SK-N-SH (cell line): ENCODE data around the gene C16orf74. TPM values are rescaled to one million over a fixed set of nuclear protein-coding genes. Genes with fewer than 3 reads are reported as not detected.

Experiments used
- CTCF ChIA-PET: fragments of 300-600, 350-600 bp; formaldehyde crosslinking; extraction: SDS; loops from one replicate; lab custom pipeline; 2021; lab: Yijun Ruan, JAX
- POLR2A ChIA-PET: fragments of 350-600 bp; sonication (Branson Sonifier 250); formaldehyde crosslinking; extraction: SDS; loops from one replicate; lab custom pipeline; 2020; ENCODE audit warnings: antibody characterized with exemption, inconsistent platforms; lab: Yijun Ruan, JAX
- DNase-seq: peaks from one replicate; pipeline ENCODE4 v3.0.0; 2012
- H2AFZ ChIP-seq: fragments of 200-600 bp; sonication (generic); 2 replicates; pipeline ENCODE4 v1.8.1; 2016; ENCODE audit warnings: antibody characterized with exemption, mild to moderate bottlenecking, low read depth
- H3F3A ChIP-seq: fragments of 200-600 bp; sonication (generic); replicated peaks from 2 replicates; pipeline ENCODE3; 2016; ENCODE audit warnings: antibody characterized with exemption, mild to moderate bottlenecking; ENCODE audit not compliant: insufficient read depth
- H3K27ac ChIP-seq, 2 experiments: fragments of 200-500 bp in 1 of 2; fragments of 200-600 bp in 1 of 2; sonication (Bioruptor generic) in 1 of 2; sonication (generic), shearing (Covaris generic) in 1 of 2; 2 replicates each; pipeline versions ENCODE4 v1.5.1 to v1.6.1; 2014 to 2016; ENCODE audit warnings: low read depth in 2 of 2, inconsistent platforms in 1 of 2, low read length in 1 of 2, mild to moderate bottlenecking in 1 of 2, mixed read lengths in 1 of 2
- H3K27me3 ChIP-seq: fragments of 200-600 bp; sonication (generic), shearing (Covaris generic); 2 replicates; pipeline ENCODE4 v1.6.1; 2016; ENCODE audit warnings: mixed run types; ENCODE audit not compliant: insufficient read depth
- H3K36me3 ChIP-seq, 2 experiments: fragments of 200-500 bp in 1 of 2; fragments of 200-600 bp in 1 of 2; sonication (Bioruptor generic) in 1 of 2; sonication (generic) in 1 of 2; replicated peaks in 1 of 2; 2 replicates each; pipeline versions ENCODE3 to v1.5.1; 2014 to 2016; ENCODE audit warnings: low read length in 1 of 2, mild to moderate bottlenecking in 1 of 2; ENCODE audit not compliant: insufficient read depth in 2 of 2, control insufficient read depth in 1 of 2
- H3K4me1 ChIP-seq, 2 experiments: fragments of 200-500 bp in 1 of 2; fragments of 200-600 bp in 1 of 2; sonication (Bioruptor generic) in 1 of 2; sonication (generic), shearing (Covaris generic) in 1 of 2; 2 replicates each; pipeline versions ENCODE4 v1.5.1 to v1.6.1; 2014 to 2016; ENCODE audit warnings: low read depth in 1 of 2, low read length in 1 of 2, mixed run types in 1 of 2; ENCODE audit not compliant: insufficient read depth in 2 of 2, control insufficient read depth in 1 of 2
- H3K4me2 ChIP-seq: fragments of 200-600 bp; sonication (generic), shearing (Covaris generic); 2 replicates; pipeline ENCODE4 v1.6.1; 2017; ENCODE audit warnings: mixed run types
- H3K4me3 ChIP-seq, 2 experiments: fragments of 200-500 bp in 1 of 2; fragments of 200-600 bp in 1 of 2; sonication (Bioruptor generic) in 1 of 2; sonication (generic), shearing (Covaris generic) in 1 of 2; 2 replicates each; pipeline versions ENCODE4 v1.5.1 to v1.8.1; 2014 to 2016; ENCODE audit warnings: low read depth in 2 of 2, inconsistent platforms in 1 of 2, low read length in 1 of 2, mild to moderate bottlenecking in 1 of 2, mixed read lengths in 1 of 2, moderate library complexity in 1 of 2
- H3K79me2 ChIP-seq: fragments of 200-600 bp; sonication (generic); 2 replicates; pipeline ENCODE4 v1.8.1; 2017; ENCODE audit warnings: mild to moderate bottlenecking; ENCODE audit not compliant: insufficient read depth
- H3K9ac ChIP-seq: fragments of 200-600 bp; sonication (generic); 2 replicates; pipeline ENCODE4 v1.6.1; 2017; ENCODE audit warnings: mixed run types
- H3K9me2 ChIP-seq: fragments of 200-600 bp; sonication (generic); 2 replicates; pipeline ENCODE4 v1.6.1; 2017; ENCODE audit warnings: mixed run types
- H3K9me3 ChIP-seq: fragments of 200-600 bp; sonication (generic); 2 replicates; pipeline ENCODE4 v1.6.1; 2017; ENCODE audit warnings: mixed run types, mild to moderate bottlenecking, moderate library complexity
- H4K20me1 ChIP-seq: fragments of 200-600 bp; sonication (generic); 2 replicates; pipeline ENCODE4 v1.6.1; 2017; ENCODE audit warnings: mild to moderate bottlenecking, mixed run types; ENCODE audit not compliant: insufficient read depth
- EP300 ChIP-seq, 2 experiments: IDR thresholded peaks; 2 replicates each; pipeline versions ENCODE4 v1.4.0 to v1.6.1; 2012; ENCODE audit warnings: borderline replicate concordance in 1 of 2, low read depth in 1 of 2, low read length in 1 of 2
- FOXM1 ChIP-seq: IDR thresholded peaks from 2 replicates; pipeline ENCODE4 v1.4.0; 2012; ENCODE audit warnings: low read depth, mild to moderate bottlenecking
- GATA2 ChIP-seq: sonication (generic); formaldehyde crosslinking; IDR thresholded peaks from 2 replicates; pipeline ENCODE4 v1.5.0; 2020; ENCODE audit warnings: mild to moderate bottlenecking, missing genetic modification reagents
- JUND ChIP-seq: IDR thresholded peaks from 2 replicates; pipeline ENCODE4 v1.4.0; 2012
- MEF2A ChIP-seq: IDR thresholded peaks from 2 replicates; pipeline ENCODE4 v1.4.0; 2012; ENCODE audit warnings: low read depth, borderline replicate concordance
- MXI1 ChIP-seq: IDR thresholded peaks from 2 replicates; pipeline ENCODE4 v1.6.1; 2012; ENCODE audit warnings: mild to moderate bottlenecking, low read depth, low read length, improper control_type of control experiment
- POLR2AphosphoS5 ChIP-seq: IDR thresholded peaks from 2 replicates; pipeline ENCODE4 v1.6.1; 2012; ENCODE audit warnings: low read depth, low read length
- RAD21 ChIP-seq: IDR thresholded peaks from 2 replicates; pipeline ENCODE4 v1.6.1; 2012; ENCODE audit warnings: mild to moderate bottlenecking, low read length
- RCOR1 ChIP-seq: fragments of 150-350 bp; IDR thresholded peaks from 2 replicates; pipeline ENCODE4 v1.6.1; 2017; ENCODE audit warnings: antibody characterized with exemption, low read length
- SMC3 ChIP-seq: IDR thresholded peaks from 2 replicates; pipeline ENCODE4 v1.6.1; 2012; ENCODE audit warnings: low read depth, low read length, improper control_type of control experiment
- TCF12 ChIP-seq: IDR thresholded peaks from 2 replicates; pipeline ENCODE4 v1.4.0; 2012
- TEAD4 ChIP-seq: IDR thresholded peaks from 2 replicates; pipeline ENCODE4 v1.4.0; 2012; ENCODE audit warnings: mild to moderate bottlenecking, borderline replicate concordance; ENCODE audit not compliant: insufficient read depth
- YY1 ChIP-seq: IDR thresholded peaks from 2 replicates; pipeline ENCODE4 v1.4.0; 2012; ENCODE audit warnings: low read depth, mild to moderate bottlenecking
- WGBS: methylation state at CpG from one replicate; pipeline ENCODE4 v1.1.6; 2017; ENCODE audit warnings: low lambda C conversion rate; 5-methylcytosine and 5-hydroxymethylcytosine counted together
- polyA plus RNA-seq, 3 experiments: library from polyadenylated mRNA; depleted of rRNA; stranded (reverse); fragments of >200 nt; gene quantifications; 2 replicates each; pipeline ENCODE4 v1.2.3, GENCODE V29; 2012
- TF ChIP-seq, protein P1 (sequence below): IDR thresholded peaks from 2 replicates; pipeline ENCODE4 v1.6.1; 2012; ENCODE audit warnings: mild to moderate bottlenecking, low read depth, low read length, moderate library complexity
- TF ChIP-seq, protein P2 (sequence below): IDR thresholded peaks from 2 replicates; pipeline ENCODE4; 2012

The C16orf74 gene
- polyA plus RNA-seq, 1 of the 3 experiments (the other 2 are of a cell fraction) = 27.2 TPM

DNA sequence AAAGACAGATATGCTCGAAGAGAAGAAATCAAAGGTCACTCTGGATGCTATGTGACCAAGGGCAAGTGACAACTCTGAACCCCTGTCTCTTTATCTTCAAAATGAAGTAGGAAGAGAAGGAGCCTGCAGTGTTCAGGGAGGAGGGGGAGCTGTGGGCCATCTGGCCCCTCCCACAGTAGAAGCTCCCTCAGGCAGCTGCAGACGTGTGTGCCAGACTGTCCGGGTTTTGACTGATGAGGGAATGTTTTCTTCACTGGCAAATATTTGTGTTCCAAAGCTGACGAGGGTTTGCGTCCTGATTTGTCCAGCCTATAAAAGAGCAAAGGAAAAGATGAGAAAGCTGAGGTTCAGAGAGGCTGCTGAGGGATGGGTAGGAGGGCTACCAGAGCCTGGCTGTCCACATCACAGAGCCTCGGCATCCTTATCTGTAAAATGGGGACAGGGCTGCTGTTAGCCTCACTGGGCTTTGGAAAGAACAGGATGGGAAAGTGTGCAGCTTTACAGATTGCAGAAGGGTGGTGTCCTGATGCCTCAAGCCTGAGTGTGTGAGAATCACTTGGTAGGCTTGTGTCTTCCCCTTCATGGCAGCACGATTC is 60.3 kb downstream of the C16orf74 start:
- H3F3A ChIP-seq = peaks cover 6% of the 10 kb centered on the region
- no peaks in the 10 kb centered on the region for H3K9me2 ChIP-seq
- no peak overlapping the region for H2AFZ ChIP-seq
- TF ChIP-seq FOXM1 (no peak), RAD21 (no peak), JUND (no peak), GATA2 (CRISPR knock-in tag) (no peak), EP300 (IDR thresholded peaks at IDR 0.05; ENCODE audit: borderline replicate concordance in 1 of 2, low read depth in 1 of 2, low read length in 1 of 2) (no peak), MXI1 (no peak), SMC3 (no peak), MEF2A (no peak), RCOR1 (no peak), YY1 (no peak), TEAD4 (no peak), TCF12 (no peak), POLR2AphosphoS5 (no peak)
- TF ChIP-seq, protein P1, sequence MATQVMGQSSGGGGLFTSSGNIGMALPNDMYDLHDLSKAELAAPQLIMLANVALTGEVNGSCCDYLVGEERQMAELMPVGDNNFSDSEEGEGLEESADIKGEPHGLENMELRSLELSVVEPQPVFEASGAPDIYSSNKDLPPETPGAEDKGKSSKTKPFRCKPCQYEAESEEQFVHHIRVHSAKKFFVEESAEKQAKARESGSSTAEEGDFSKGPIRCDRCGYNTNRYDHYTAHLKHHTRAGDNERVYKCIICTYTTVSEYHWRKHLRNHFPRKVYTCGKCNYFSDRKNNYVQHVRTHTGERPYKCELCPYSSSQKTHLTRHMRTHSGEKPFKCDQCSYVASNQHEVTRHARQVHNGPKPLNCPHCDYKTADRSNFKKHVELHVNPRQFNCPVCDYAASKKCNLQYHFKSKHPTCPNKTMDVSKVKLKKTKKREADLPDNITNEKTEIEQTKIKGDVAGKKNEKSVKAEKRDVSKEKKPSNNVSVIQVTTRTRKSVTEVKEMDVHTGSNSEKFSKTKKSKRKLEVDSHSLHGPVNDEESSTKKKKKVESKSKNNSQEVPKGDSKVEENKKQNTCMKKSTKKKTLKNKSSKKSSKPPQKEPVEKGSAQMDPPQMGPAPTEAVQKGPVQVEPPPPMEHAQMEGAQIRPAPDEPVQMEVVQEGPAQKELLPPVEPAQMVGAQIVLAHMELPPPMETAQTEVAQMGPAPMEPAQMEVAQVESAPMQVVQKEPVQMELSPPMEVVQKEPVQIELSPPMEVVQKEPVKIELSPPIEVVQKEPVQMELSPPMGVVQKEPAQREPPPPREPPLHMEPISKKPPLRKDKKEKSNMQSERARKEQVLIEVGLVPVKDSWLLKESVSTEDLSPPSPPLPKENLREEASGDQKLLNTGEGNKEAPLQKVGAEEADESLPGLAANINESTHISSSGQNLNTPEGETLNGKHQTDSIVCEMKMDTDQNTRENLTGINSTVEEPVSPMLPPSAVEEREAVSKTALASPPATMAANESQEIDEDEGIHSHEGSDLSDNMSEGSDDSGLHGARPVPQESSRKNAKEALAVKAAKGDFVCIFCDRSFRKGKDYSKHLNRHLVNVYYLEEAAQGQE = no peak
- TF ChIP-seq, protein P2, sequence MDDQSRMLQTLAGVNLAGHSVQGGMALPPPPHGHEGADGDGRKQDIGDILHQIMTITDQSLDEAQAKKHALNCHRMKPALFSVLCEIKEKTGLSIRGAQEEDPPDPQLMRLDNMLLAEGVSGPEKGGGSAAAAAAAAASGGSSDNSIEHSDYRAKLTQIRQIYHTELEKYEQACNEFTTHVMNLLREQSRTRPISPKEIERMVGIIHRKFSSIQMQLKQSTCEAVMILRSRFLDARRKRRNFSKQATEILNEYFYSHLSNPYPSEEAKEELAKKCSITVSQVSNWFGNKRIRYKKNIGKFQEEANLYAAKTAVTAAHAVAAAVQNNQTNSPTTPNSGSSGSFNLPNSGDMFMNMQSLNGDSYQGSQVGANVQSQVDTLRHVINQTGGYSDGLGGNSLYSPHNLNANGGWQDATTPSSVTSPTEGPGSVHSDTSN = no peak
- H3K27ac ChIP-seq = no peak overlapping the region
- H3K9me3 ChIP-seq = no peaks in the 10 kb centered on the region
- peaks cover 17% of the 10 kb centered on the region; the same call in 1 of the 2 replicates for H3K79me2 ChIP-seq
- CTCF ChIA-PET = interaction anchor here (1.4 to 1.5 kb wide), 2 partner anchors 15 to 27 kb away, joined by 3 to 7 read pairs; no protein-coding TSS in a partner anchor
- no peaks in the 10 kb centered on the region for H4K20me1 ChIP-seq
- DNase-seq = peak; percentile 62
- H3K4me3 ChIP-seq = no peak overlapping the region
- peaks cover 0 to 2% of the 10 kb centered on the region in 2 experiments; a peak in 1 of 4 replicates for H3K4me1 ChIP-seq
- POLR2A ChIA-PET = no interaction called here
- no peaks in the 10 kb centered on the region for H3K27me3 ChIP-seq
- no peak overlapping the region for H3K9ac ChIP-seq
- H3K4me2 ChIP-seq = no peak overlapping the region
- 64% methylated on average over 7 of the region's 7 CpGs for WGBS
- H3K36me3 ChIP-seq = no peaks in the 10 kb centered on the region
